GM23338 (cell line): ENCODE data around the gene PALMD. TPM values are rescaled to one million over a fixed set of nuclear protein-coding genes. Genes with fewer than 3 reads are reported as not detected.

Source experiments
- ATAC-seq: fragments of 200-7000 bp; cut with Tn5 transposase; 3 replicates; pipeline ENCODE4 v1.9.1; 2020
- DNase-seq: peaks from one replicate; pipeline ENCODE4 v3.0.0-alpha.2; 2015; ENCODE audit warnings: low spot score
- H2AFZ ChIP-seq: fragments of 200-600 bp; sonication (generic); 2 replicates; pipeline ENCODE4 v1.8.0; 2016; ENCODE audit warnings: antibody characterized with exemption, mild to moderate bottlenecking, moderate library complexity
- H3F3A ChIP-seq: fragments of 200-600 bp; sonication (generic); replicated peaks from 2 replicates; pipeline ENCODE4 v1.8.0; 2017; ENCODE audit warnings: antibody characterized with exemption, mixed run types, low read depth
- H3K27ac ChIP-seq: fragments of 200-600 bp; sonication (generic); 2 replicates; pipeline ENCODE4 v1.6.1; 2016; ENCODE audit warnings: low read depth
- H3K27me3 ChIP-seq: fragments of 200-600 bp; sonication (generic); 2 replicates; pipeline ENCODE4 v1.8.0; 2016; ENCODE audit warnings: mild to moderate bottlenecking, mixed run types, moderate library complexity; ENCODE audit not compliant: insufficient read depth
- H3K36me3 ChIP-seq: fragments of 200-600 bp; sonication (generic); 2 replicates; pipeline ENCODE4 v1.8.0; 2016; ENCODE audit warnings: mild to moderate bottlenecking; ENCODE audit not compliant: insufficient read depth
- H3K4me1 ChIP-seq: fragments of 200-600 bp; sonication (generic); 2 replicates; pipeline ENCODE4 v1.8.0; 2016; ENCODE audit warnings: mild to moderate bottlenecking, moderate library complexity; ENCODE audit not compliant: insufficient read depth
- H3K4me2 ChIP-seq: fragments of 200-600 bp; sonication (generic); 2 replicates; pipeline ENCODE4 v1.7.1; 2017; ENCODE audit warnings: mixed run types
- H3K4me3 ChIP-seq: fragments of 200-600 bp; sonication (generic); 2 replicates; pipeline ENCODE4 v1.6.1; 2016; ENCODE audit warnings: mixed run types
- H3K79me2 ChIP-seq: fragments of 200-600 bp; sonication (generic); replicated peaks from 2 replicates; pipeline ENCODE4 v1.8.0; 2017; ENCODE audit warnings: mild to moderate bottlenecking; ENCODE audit not compliant: insufficient read depth
- H3K9me2 ChIP-seq: fragments of 200-600 bp; sonication (generic); 2 replicates; pipeline ENCODE4 v1.8.0; 2017; ENCODE audit not compliant: insufficient read depth
- H4K20me1 ChIP-seq: fragments of 200-600 bp; sonication (generic); replicated peaks from 2 replicates; pipeline ENCODE4 v1.8.0; 2017; ENCODE audit warnings: mild to moderate bottlenecking; ENCODE audit not compliant: insufficient read depth
- H3K27ac Mint-ChIP-seq: 2 replicates; pipeline ENCODE4 v1.8.0; 2020; ENCODE audit warnings: inconsistent platforms, mild to moderate bottlenecking, moderate library complexity, mixed read lengths
- H3K27me3 Mint-ChIP-seq: 3 replicates; pipeline ENCODE4 v1.8.0; 2022; ENCODE audit warnings: low read depth, mild to moderate bottlenecking, moderate library complexity, mixed read lengths, inconsistent platforms; ENCODE audit not compliant: insufficient read depth, poor library complexity
- H3K36me3 Mint-ChIP-seq: 3 replicates; pipeline ENCODE4 v1.8.0; 2021; ENCODE audit warnings: low read depth, mild to moderate bottlenecking, inconsistent platforms, moderate library complexity, mixed read lengths
- H3K4me1 Mint-ChIP-seq: 3 replicates; pipeline ENCODE4 v1.8.0; 2020; ENCODE audit warnings: mild to moderate bottlenecking, inconsistent platforms, mixed read lengths
- H3K4me3 Mint-ChIP-seq: 3 replicates; pipeline ENCODE4 v1.8.0; 2021; ENCODE audit warnings: moderate library complexity, mild to moderate bottlenecking, inconsistent platforms, mixed read lengths
- H3K9me3 Mint-ChIP-seq: 3 replicates; pipeline ENCODE4 v1.8.0; 2020; ENCODE audit warnings: moderate library complexity, mild to moderate bottlenecking, inconsistent platforms, mixed read lengths
- CREB1 ChIP-seq: fragments of 250-450 bp; sonication (Bioruptor Pico); IDR thresholded peaks from 2 replicates; pipeline ENCODE4 v1.5.0; 2020; ENCODE audit warnings: low read depth, mild to moderate bottlenecking, moderate library complexity
- ETS1 ChIP-seq: IDR thresholded peaks from 2 replicates; pipeline ENCODE4 v1.6.1; 2016; ENCODE audit warnings: antibody characterized with exemption
- EZH2 ChIP-seq: fragments of 200-600 bp; sonication (generic); IDR thresholded peaks from one replicate; pipeline ENCODE4 v1.8.0; 2017; ENCODE audit warnings: antibody characterized with exemption, mild to moderate bottlenecking, low read depth; ENCODE audit not compliant: unreplicated experiment
- EZH2phosphoT487 ChIP-seq: fragments of 200-600 bp; sonication (generic); IDR thresholded peaks from one replicate; pipeline ENCODE4 v1.8.1; 2018; ENCODE audit warnings: antibody characterized with exemption; ENCODE audit not compliant: unreplicated experiment
- JUNB ChIP-seq: IDR thresholded peaks from one replicate; pipeline ENCODE4 v1.6.1; 2016; ENCODE audit warnings: antibody characterized with exemption; ENCODE audit not compliant: unreplicated experiment
- NANOG ChIP-seq: IDR thresholded peaks from 2 replicates; pipeline ENCODE4 v1.6.1; 2016; ENCODE audit warnings: antibody characterized with exemption, borderline replicate concordance
- POLR2AphosphoS5 ChIP-seq: IDR thresholded peaks from 2 replicates; pipeline ENCODE4 v1.6.1; 2016; ENCODE audit warnings: antibody characterized with exemption, low read depth
- STAT1 ChIP-seq: IDR thresholded peaks from one replicate; pipeline ENCODE4 v1.6.1; 2016; ENCODE audit warnings: antibody characterized with exemption; ENCODE audit not compliant: unreplicated experiment
- ZNF114 ChIP-seq: fragments of 250-450 bp; sonication (Bioruptor Pico); IDR thresholded peaks from 2 replicates; pipeline ENCODE4 v1.5.0; 2020; ENCODE audit warnings: mild to moderate bottlenecking, moderate library complexity
- ZNF331 ChIP-seq: fragments of 250-450 bp; sonication (Bioruptor Pico); IDR thresholded peaks from 2 replicates; pipeline ENCODE4 v1.5.0; 2020; ENCODE audit warnings: low read depth, mild to moderate bottlenecking, moderate library complexity
- ZNF462 ChIP-seq: fragments of 250-450 bp; sonication (Bioruptor Pico); IDR thresholded peaks from 2 replicates; pipeline ENCODE4 v1.5.0; 2020; ENCODE audit warnings: mild to moderate bottlenecking, moderate library complexity
- polyA plus RNA-seq: library from polyadenylated mRNA; unstranded; fragments of >200 nt; fragmentation: Nextera tagmentation; extraction: Ambion mirVana; gene quantifications from 2 replicates; pipeline ENCODE4 v1.2.1, GENCODE V29; 2016
- total RNA-seq: library from RNA; depleted of rRNA; stranded (reverse); fragments of >200 nt; shearing (Covaris generic); gene quantifications from 2 replicates; pipeline ENCODE4 v1.2.3, GENCODE V29; 2014
- TF ChIP-seq, protein P1 (sequence below), 2 experiments: fragments of 200-600 bp in 1 of 2; sonication (generic) in 1 of 2; conservative IDR thresholded peaks; 2 replicates each; pipeline versions ENCODE4 v1.5.1 to v1.6.1; 2016 to 2017; ENCODE audit warnings: antibody characterized with exemption in 2 of 2, low read depth in 2 of 2, mild to moderate bottlenecking in 2 of 2, moderate library complexity in 1 of 2

PALMD gene
- total and polyA plus RNA-seq, 2 experiments from 2014 or later: not detected

- TF ChIP-seq, protein P1, sequence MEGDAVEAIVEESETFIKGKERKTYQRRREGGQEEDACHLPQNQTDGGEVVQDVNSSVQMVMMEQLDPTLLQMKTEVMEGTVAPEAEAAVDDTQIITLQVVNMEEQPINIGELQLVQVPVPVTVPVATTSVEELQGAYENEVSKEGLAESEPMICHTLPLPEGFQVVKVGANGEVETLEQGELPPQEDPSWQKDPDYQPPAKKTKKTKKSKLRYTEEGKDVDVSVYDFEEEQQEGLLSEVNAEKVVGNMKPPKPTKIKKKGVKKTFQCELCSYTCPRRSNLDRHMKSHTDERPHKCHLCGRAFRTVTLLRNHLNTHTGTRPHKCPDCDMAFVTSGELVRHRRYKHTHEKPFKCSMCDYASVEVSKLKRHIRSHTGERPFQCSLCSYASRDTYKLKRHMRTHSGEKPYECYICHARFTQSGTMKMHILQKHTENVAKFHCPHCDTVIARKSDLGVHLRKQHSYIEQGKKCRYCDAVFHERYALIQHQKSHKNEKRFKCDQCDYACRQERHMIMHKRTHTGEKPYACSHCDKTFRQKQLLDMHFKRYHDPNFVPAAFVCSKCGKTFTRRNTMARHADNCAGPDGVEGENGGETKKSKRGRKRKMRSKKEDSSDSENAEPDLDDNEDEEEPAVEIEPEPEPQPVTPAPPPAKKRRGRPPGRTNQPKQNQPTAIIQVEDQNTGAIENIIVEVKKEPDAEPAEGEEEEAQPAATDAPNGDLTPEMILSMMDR (conservative IDR thresholded peaks at IDR 0.05; ENCODE audit: low read depth in 2 of 2): peak; percentile 27 to 39; a peak in 3 of 4 replicates
Measured at GRCh38 chr1:99648107-99648506, 2.2 kb downstream of the PALMD start (continued).

GRCh38 chr1:99650030-99650429, 4.1 kb downstream of the PALMD start:
- peaks cover 4% of the 10 kb centered on the region for H3K27me3 Mint-ChIP-seq
- TF ChIP-seq ZNF114 (CRISPR knock-in tag) (no peak), EZH2 (no peak), ZNF331 (no peak), JUNB (no peak), ZNF462 (CRISPR knock-in tag) (no peak), POLR2AphosphoS5 (no peak), ETS1 (no peak), NANOG (no peak), STAT1 (no peak), CREB1 (CRISPR knock-in tag) (no peak), EZH2phosphoT487 (no peak)
- TF ChIP-seq, protein P1 (conservative IDR thresholded peaks at IDR 0.05; ENCODE audit: low read depth in 2 of 2): no peak

More at GRCh38 chr1:99650030-99650429, 4.1 kb downstream of the PALMD start:
- peaks cover 49% of the 10 kb centered on the region for H3K4me1 Mint-ChIP-seq
- Histone ChIP-seq H3K36me3 (no peaks in the 10 kb centered on the region), H4K20me1 (no peaks in the 10 kb centered on the region), H3K27me3 (no peaks in the 10 kb centered on the region), H2AFZ (no peak overlapping the region), H3K9me2 (no peaks in the 10 kb centered on the region), H3F3A (no peaks in the 10 kb centered on the region), H3K4me1 (peaks cover 27% of the 10 kb centered on the region), H3K4me3 (no peak overlapping the region), H3K4me2 (no peak overlapping the region), H3K27ac (no peak overlapping the region), H3K79me2 (no peaks in the 10 kb centered on the region)
- no peak for ATAC-seq
- H3K9me3 Mint-ChIP-seq: no peaks in the 10 kb centered on the region
- no peak for DNase-seq
- H3K27ac Mint-ChIP-seq: no peak overlapping the region
- no peaks in the 10 kb centered on the region for H3K36me3 Mint-ChIP-seq
- no peak overlapping the region for H3K4me3 Mint-ChIP-seq
